NCI-H526 treated with DMSO at 0.1 percent for 48 hours (cell line): ENCODE results near the gene SPATC1L.
"Not testable (repeated sequence)": the region's sequence is repeated elsewhere in the genome, so short reads cannot be mapped to it uniquely, and the experiment has no call there.

Source experiments
- DNase-seq: peaks from one replicate; lab custom pipeline; 2025; lab: John Stamatoyannopoulos, UW

SPATC1L gene

DNA sequence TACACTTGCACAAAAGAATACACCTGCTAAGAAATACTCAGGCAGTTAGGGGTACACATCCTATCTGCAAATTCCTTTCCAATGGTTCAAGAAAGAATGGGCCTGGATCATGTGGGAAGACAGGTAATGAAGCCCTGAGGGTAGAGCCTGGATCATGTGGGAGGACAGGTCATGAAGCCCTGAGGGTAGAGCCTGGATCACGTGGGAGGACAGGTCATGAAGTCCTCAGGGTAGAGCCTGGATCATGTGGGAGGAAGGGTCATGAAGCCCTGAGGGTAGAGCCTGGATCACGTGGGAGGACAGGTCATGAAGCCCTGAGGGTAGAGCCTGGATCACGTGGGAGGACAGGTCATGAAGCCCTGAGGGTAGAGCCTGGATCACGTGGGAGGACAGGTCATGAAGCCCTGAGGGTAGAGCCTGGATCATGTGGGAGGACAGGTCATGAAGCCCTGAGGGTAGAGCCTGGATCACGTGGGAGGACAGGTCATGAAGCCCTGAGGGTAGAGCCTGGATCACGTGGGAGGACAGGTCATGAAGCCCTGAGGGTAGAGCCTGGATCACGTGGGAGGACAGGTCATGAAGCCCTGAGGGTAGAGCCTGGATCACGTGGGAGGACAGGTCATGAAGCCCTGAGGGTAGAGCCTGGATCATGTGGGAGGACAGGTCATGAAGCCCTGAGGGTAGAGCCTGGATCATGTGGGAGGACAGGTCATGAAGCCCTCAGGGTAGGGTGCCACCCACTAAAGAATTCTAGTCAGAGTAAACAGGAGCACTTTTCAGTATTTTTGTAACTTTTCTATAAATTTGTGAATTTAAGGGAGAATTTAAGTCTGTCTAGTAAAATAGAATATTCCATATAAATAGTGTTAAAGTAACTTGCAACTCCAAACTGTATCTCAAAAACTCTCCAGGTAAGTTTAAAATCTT lies 16.9 kb upstream of the SPATC1L start:
- not testable (repeated sequence) for DNase-seq

DNA sequence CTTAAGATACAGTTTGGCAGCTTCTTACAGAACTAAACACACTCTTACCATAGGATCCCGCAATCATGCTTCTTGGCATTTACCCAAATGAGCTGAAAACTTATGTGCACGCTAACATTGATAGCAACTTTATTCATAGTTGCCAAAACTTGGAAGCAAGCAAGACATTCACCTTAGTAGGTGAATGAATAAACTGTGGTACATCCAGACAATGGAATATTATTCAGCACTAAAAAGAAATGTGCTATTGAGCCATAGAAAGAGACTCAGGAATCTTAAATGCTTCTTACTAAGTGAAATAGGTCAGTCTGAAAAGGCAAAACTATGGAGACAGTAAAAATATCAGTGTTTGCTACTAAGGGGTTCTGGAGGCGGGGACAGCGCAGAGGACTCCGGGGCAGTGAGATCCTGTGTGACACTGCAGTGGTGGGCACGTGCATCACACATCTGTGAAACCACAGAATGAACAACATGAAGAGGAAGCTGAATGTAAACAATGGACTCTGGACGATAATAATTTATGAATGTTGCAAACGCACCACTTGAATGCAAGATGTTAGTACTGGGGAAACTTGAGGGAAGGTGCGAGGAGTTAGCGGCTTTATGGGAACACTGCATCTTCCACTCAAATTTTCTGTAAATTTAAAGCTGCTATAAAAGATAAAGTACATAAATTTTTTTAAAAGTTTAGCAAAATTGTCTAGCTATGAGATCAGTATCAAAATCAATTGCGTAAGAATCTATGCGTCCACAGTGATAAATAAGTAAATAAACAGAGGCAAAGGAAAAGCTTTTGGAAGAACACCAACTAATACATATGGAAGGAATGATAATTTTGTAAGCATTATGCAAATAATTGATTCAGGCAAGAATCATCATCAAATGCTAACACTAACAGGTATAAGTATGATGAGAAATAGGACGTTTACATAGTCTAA lies 15.4 kb upstream of the SPATC1L start:
- DNase-seq, result no peak

DNA sequence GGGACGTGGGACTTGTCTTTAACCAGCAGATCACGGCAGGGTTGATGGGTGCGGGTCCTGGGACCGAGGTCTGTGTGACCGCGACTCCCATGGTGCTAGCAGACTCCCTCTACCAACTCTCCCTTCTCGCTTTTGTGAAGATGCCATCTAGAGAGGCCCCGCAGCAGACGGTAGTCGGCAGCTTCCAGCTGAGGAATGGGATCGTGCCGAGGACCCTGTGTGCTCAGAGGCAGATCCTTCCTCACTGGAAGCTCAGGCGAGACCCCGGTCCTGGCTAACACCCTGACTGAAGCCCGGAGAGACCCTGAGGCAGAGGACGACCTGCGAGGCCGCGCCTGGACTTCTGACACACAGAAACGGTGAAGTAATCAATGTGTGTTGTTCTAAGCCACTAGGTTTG lies 12.5 kb upstream of the SPATC1L start:
- no peak for DNase-seq

DNA sequence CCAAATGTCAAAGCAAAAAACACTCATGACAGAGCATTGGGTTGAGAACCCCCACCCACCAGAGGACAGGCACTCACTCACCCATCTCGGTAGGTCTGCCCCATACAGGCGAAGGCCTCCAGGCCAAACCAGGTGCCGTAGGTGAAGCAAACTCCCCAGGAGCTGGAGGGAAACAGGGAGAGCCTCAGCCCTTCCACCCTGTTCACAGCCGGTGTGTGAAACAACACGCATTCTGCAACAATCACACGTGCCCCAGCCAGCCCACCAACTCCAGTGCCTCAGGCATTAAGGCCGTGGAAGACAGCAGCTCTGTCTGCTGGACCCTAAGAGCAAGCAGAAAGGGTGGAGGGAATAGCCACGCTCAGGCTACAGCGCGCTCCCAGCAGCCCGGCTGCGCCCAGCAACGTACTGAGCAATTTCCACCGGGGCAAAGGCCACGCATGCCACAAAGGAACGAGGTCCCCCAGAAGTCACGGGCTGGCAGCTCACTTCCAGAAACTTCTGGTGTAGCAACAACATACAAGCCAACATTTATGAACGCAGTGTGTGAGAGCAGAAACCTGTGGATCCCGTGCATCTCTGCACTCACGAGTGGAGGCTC lies 11.4 kb upstream of the SPATC1L start:
- DNase-seq, result no peak

- no peak for DNase-seq
Measured at GRCh38 chr21:46194374-46195334, 10.4 kb upstream of the SPATC1L start.

- no peak for DNase-seq
Measured at GRCh38 chr21:46193829-46194373, 9.6 kb upstream of the SPATC1L start.

GRCh38 chr21:46191686-46192575 lies 7.7 kb upstream of the SPATC1L start:
- DNase-seq, result no peak

- DNase-seq, result no peak
Measured at GRCh38 chr21:46191257-46191685, 7.0 kb upstream of the SPATC1L start.

GRCh38 chr21:46190491-46191131 lies 6.4 kb upstream of the SPATC1L start:
- DNase-seq, result no peak

GRCh38 chr21:46189959-46190490 lies 5.8 kb upstream of the SPATC1L start:
- no peak for DNase-seq

GRCh38 chr21:46189213-46189958 lies 5.1 kb upstream of the SPATC1L start:
- no peak for DNase-seq

DNA sequence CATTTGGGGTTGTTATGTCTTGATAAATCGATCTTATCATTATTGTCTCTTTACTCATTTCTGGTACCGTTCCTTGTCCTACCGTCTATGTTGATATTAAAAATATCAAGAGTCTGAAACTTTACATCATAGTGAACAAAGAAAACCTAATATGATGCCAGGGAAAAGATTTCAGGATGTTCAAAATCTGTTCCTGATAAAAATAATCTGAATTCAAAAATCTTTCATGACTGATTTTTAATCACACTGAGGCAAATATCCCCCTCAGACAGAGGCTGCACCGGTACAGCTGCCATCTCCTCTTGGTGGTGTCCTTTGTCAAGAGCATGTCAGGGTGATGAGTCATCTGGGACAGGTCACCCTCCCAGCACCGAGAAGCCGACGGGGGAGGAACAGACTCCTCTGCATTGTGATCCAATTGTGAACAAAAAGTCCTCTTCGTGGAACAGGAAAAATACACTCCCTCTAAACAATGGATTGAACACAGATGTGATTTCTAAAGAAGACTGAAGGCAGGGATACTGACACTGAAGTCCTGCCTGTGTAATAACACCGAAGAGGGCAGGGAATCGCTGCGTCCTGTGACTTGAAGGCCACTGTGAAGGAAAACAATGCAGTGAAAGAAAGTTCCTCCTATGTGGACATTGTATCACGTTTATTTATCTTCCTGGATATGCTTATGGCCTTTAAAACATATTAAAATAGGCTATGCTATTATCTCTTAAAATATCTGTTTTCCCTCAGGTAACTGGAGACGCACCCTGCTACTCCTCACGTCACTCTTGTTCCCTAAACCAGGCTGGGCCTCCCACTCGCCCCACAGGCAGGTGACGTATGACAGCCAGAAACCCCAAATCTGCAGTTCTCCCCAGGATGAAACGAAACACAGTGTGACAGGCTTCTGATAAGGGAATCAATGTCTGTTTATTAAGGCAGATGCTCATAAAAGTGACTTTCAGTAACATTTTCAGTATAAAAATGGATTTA lies 4.3 kb upstream of the SPATC1L start:
- no peak for DNase-seq

DNA sequence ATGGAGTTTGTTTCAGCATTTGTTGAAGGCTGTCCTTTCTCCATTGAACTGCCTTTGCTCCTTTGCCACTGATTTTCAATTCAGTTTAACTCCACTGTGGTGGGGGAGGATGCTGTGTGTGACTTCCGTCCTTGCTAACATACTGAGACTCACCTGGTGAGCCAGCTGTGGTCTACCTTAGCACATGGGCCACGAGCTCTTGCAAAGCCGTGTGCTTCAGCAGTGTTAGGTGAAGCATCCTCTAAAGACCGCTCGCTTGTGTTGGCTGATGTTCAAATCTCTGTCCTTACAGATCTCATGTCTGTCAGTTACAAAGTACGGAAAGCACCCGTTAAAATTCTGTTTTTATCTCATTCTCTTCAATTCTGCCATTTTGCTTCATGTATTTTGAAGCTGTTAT lies 3.6 kb upstream of the SPATC1L start:
- no peak for DNase-seq

DNA sequence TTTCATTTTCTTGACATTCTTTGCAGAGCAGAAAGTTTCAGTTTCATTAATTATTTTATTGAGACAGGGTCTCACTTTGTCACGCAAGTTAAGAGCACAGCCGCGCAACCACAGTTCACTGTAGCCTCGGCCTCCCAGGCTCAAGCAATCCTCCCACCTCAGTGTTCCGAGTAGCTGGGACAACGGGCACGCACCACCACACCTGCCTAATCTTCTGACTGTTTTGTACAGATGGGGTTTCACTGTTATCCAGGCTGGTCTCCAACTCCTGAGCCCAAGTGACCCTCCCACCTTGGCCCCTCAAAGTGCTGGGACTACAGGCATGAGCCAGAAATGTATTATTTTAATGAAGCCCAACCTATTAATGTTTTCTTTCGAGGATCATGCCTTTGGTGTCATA lies 3.0 kb upstream of the SPATC1L start:
- DNase-seq, result no peak

GRCh38 chr21:46185716-46186115 lies 1.5 kb upstream of the SPATC1L start:
- DNase-seq, result no peak

DNA sequence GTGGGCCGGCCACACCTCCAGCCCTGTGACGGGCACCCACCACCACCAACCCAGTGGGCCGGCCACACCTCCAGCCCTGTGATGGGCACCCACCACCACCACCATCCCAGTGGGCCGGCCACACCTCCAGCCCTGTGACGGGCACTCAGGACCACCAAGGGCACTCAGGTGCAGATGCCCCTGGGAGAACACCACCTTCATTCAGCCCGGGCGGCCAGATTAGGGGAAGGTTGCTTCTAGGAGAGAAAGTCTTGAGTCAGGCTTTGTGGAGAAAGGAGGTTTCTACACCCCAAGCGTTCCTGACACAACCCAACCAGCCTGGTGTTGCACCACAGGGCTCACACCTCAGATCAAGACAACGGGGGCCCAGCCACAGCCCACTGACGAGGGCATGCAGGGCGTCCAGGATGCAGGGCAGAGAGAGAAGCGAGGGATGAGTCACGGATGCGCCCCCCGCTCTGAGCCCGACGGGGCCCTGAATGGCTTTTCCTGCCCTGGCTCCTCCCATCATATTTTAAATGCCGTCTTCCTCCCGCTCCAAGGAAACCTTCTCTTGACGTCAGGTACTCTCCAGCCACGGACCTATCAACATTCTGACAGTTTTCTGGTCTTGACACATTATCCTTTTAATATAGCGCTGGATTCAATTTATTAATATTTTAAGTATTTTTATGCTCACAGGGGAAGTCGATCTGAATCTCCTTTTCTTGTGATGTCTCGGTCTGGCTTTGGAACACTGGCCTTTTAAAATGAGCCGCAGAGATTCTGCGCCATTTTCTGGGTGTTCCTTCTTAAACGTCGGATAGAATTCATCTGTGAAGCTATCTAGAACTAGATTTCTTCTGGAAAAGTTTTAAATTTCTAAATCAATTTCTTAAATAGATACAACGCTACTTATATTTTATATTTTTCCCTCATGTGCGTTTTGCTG lies 631 bp upstream of the SPATC1L start:
- peak; percentile 62 for DNase-seq
